Ovary (tissue), 3 donors: ENCODE measurements around the gene SPATA31C1.

ENCODE experiments used
- CTCF ChIP-seq, 3 donors: fragments of 450-650 bp in 2 of 3; fragments of 200-600 bp in 1 of 3; IDR thresholded peaks; one replicate each; pipeline versions ENCODE4 v1.5.1 to v1.8.0; 2016 to 2022; ENCODE audit warnings: antibody characterized with exemption in 3 of 3, mild to moderate bottlenecking in 1 of 3
- POLR2A ChIP-seq: fragments of 450-650 bp; IDR thresholded peaks from one replicate; pipeline ENCODE4 v1.6.1; 2017; ENCODE audit warnings: antibody characterized with exemption, mild to moderate bottlenecking, moderate library complexity
- donor health status: DM: no; HTN: no; CAD: no.

GRCh38 chr9:87891754-87892153 lies 26.0 kb upstream of the SPATA31C1 start:
- TF ChIP-seq CTCF (IDR thresholded peaks at IDR 0.05) (no peak), POLR2A (no peak)
